ENCODE results near the gene ZC3H6. TPM values are rescaled to one million over a fixed set of nuclear protein-coding genes. Genes with fewer than 3 reads are reported as not detected.

Gene ZC3H6
- total RNA-seq, 1 experiment from 2014 or later, result 10.0 TPM

- ATAC-seq (no peak), DNase-seq (ENCODE audit: low spot score) (no peak)
- POLR2A ChIA-PET, result no interaction called here
- CTCF ChIA-PET, result no interaction called here
- no peak overlapping the region for H3K4me3 Mint-ChIP-seq
- peaks cover 5% of the 10 kb centered on the region for H3K9me3 Mint-ChIP-seq
- peaks cover 3% of the 10 kb centered on the region for H3K36me3 Mint-ChIP-seq
- no peak overlapping the region for H3K27ac Mint-ChIP-seq
- peaks cover 7% of the 10 kb centered on the region; the same call in 1 of the 2 replicates for H3K4me1 Mint-ChIP-seq
- TF ChIP-seq ZNF532 (CRISPR knock-in tag; IDR thresholded peaks at IDR 0.05; ENCODE audit: borderline replicate concordance) (no peak), ZNF671 (CRISPR knock-in tag; IDR thresholded peaks at IDR 0.05) (no peak), ZNF263 (CRISPR knock-in tag; IDR thresholded peaks at IDR 0.05; ENCODE audit: low read depth) (no peak), ATF6 (CRISPR knock-in tag; IDR thresholded peaks at IDR 0.05) (no peak), PRDM15 (CRISPR knock-in tag; IDR thresholded peaks at IDR 0.05) (no peak), JAZF1 (CRISPR knock-in tag; IDR thresholded peaks at IDR 0.05) (no peak), E2F4 (CRISPR knock-in tag; IDR thresholded peaks at IDR 0.05; ENCODE audit: borderline replicate concordance, low read depth) (no peak), MLX (CRISPR knock-in tag; IDR thresholded peaks at IDR 0.05) (no peak), ZNF423 (CRISPR knock-in tag; IDR thresholded peaks at IDR 0.05) (no peak), ESRRA (CRISPR knock-in tag; IDR thresholded peaks at IDR 0.05; ENCODE audit: borderline replicate concordance) (no peak), ZNF317 (CRISPR knock-in tag; IDR thresholded peaks at IDR 0.05; ENCODE audit: borderline replicate concordance, low read depth) (no peak), ATF2 (CRISPR knock-in tag; IDR thresholded peaks at IDR 0.05; ENCODE audit: borderline replicate concordance, low read depth) (no peak), ERG (CRISPR knock-in tag; IDR thresholded peaks at IDR 0.05) (no peak), ATF1 (CRISPR knock-in tag; IDR thresholded peaks at IDR 0.05) (no peak)
- no peaks in the 10 kb centered on the region for H3K27me3 Mint-ChIP-seq (ENCODE audit: low read depth)
These were observed 66.7 kb downstream of the ZC3H6 start for GRCh38 chr2:112342067-112342550.

All from WTC11 (cell line).